Calu3 (cell line): ENCODE measurements around the gene PPP3CA. TPM values are rescaled to one million over a fixed set of nuclear protein-coding genes. Genes with fewer than 3 reads are reported as not detected.

Experiments used
- BruUV-seq: library from RNA; stranded (reverse); fragments of 400-500 nt; replicated peaks from 2 replicates; lab custom pipeline; 2021; lab: Mats Ljungman, UMichigan
- CTCF ChIA-PET: fragments of 300-600 bp; sonication (Branson Sonifier 250); formaldehyde crosslinking; loops from one replicate; lab custom pipeline; 2022; ENCODE audit warnings: antibody characterized with exemption; lab: Charles Lee
- DNase-seq: peaks from one replicate; pipeline ENCODE4 v3.0.0; 2022
- H3K27ac Mint-ChIP-seq: one replicate; pipeline ENCODE4 v1.8.0; 2022; ENCODE audit warnings: mixed read lengths; ENCODE audit not compliant: unreplicated experiment
- H3K27me3 Mint-ChIP-seq: one replicate; pipeline ENCODE4 v1.8.0; 2022; ENCODE audit warnings: mixed read lengths; ENCODE audit not compliant: unreplicated experiment
- H3K36me3 Mint-ChIP-seq: one replicate; pipeline ENCODE4 v1.8.0; 2022; ENCODE audit warnings: mild to moderate bottlenecking, moderate library complexity, mixed read lengths; ENCODE audit not compliant: insufficient read depth, unreplicated experiment
- H3K4me1 Mint-ChIP-seq: one replicate; pipeline ENCODE4 v1.8.0; 2022; ENCODE audit warnings: mild to moderate bottlenecking, low read depth, mixed read lengths; ENCODE audit not compliant: unreplicated experiment
- H3K4me3 Mint-ChIP-seq: one replicate; pipeline ENCODE4 v1.8.0; 2022; ENCODE audit warnings: mild to moderate bottlenecking, low read depth, moderate library complexity, mixed read lengths; ENCODE audit not compliant: unreplicated experiment
- H3K9me3 Mint-ChIP-seq: one replicate; pipeline ENCODE4 v1.8.0; 2022; ENCODE audit warnings: low read depth, mixed read lengths; ENCODE audit not compliant: unreplicated experiment
- CTCF ChIP-seq: fragments of 200-600 bp; IDR thresholded peaks from one replicate; pipeline ENCODE4 v1.8.0; 2022; ENCODE audit warnings: antibody characterized with exemption; ENCODE audit not compliant: unreplicated experiment
- intact Hi-C: fragments of 100-400 bp; cut with micrococcal nuclease; formaldehyde crosslinking; loops from one replicate; pipeline ENCODE4 v1.10.0; 2022; ENCODE audit not compliant: unreplicated experiment
- total RNA-seq: library from RNA; stranded (reverse); gene quantifications from 2 replicates; pipeline ENCODE4 v1.2.3, GENCODE V29; 2022

PPP3CA gene
- total RNA-seq, 1 experiment from 2014 or later, result 33.7 TPM

DNA sequence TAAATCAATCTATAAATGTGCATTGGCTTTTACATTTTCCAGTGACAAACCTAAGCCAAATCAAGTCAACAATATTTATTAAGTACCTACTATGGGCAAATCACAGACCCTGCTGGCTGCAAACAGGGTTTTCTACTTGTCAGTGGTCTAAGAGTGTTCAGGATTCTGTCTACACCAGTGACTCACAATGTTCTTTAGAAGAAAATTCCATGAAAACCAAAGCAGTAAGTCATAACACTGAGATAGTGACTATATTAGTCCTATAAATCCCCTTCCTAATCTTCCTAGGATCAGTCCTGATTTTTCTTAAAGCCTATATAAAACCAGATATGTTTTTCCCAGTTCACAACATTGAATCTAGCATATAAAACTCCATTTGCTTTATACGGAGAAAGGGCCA, 69.7 kb downstream of the PPP3CA start:
- no peaks in the 10 kb centered on the region for H3K9me3 Mint-ChIP-seq
- CTCF ChIA-PET, result no interaction called here
- no TSS peak for BruUV-seq
- H3K4me1 Mint-ChIP-seq, result peaks cover 58% of the 10 kb centered on the region
- H3K4me3 Mint-ChIP-seq, result no peak overlapping the region
- intact Hi-C loops, result no loop called here
- no peak for TF ChIP-seq CTCF
- no peak for DNase-seq
- no peak overlapping the region for H3K27ac Mint-ChIP-seq
- H3K27me3 Mint-ChIP-seq, result no peaks in the 10 kb centered on the region
- no peaks in the 10 kb centered on the region for H3K36me3 Mint-ChIP-seq

GRCh38 chr4:101276661-101277060, 70.7 kb downstream of the PPP3CA start:
- no peak overlapping the region for H3K4me3 Mint-ChIP-seq
- H3K36me3 Mint-ChIP-seq, result no peaks in the 10 kb centered on the region
- H3K4me1 Mint-ChIP-seq, result peaks cover 58% of the 10 kb centered on the region
- TF ChIP-seq CTCF, result no peak
- BruUV-seq, result no TSS peak
- intact Hi-C loops, result no loop called here
- no peaks in the 10 kb centered on the region for H3K9me3 Mint-ChIP-seq
- no peaks in the 10 kb centered on the region for H3K27me3 Mint-ChIP-seq
- CTCF ChIA-PET, result no interaction called here
- no peak overlapping the region for H3K27ac Mint-ChIP-seq
- no peak for DNase-seq

- H3K4me1 Mint-ChIP-seq, result peaks cover 62% of the 10 kb centered on the region
- peak overlapping the region; percentile 70 for H3K27ac Mint-ChIP-seq
- H3K27me3 Mint-ChIP-seq, result no peaks in the 10 kb centered on the region
- intact Hi-C loops, result no loop called here
- TF ChIP-seq CTCF, result no peak
- no TSS peak for BruUV-seq
- H3K4me3 Mint-ChIP-seq, result peak overlapping the region; percentile 46
- H3K9me3 Mint-ChIP-seq, result no peaks in the 10 kb centered on the region
- H3K36me3 Mint-ChIP-seq, result no peaks in the 10 kb centered on the region
- no peak for DNase-seq
- CTCF ChIA-PET, result no interaction called here
These were observed 72.2 kb downstream of the PPP3CA start for GRCh38 chr4:101274888-101275752.

DNA sequence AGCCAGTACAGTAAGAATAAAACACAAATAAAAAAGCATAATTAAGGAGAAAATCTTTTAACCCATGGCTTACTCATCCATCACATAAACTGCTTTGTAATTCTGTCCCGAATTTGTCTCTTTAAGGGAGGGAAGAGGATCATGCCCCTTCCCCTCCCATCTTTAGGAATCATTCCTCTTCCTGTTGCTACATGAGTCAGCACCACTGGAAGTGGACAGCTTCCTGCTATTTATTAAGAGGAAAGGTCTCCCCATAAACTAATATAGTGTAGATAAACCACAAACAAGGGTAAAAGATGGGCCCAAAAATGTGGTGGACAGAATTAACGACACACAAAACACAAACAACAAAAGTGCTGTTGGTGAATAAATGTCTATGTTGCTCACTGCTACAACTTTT, 75.8 kb downstream of the PPP3CA start:
- no peaks in the 10 kb centered on the region for H3K27me3 Mint-ChIP-seq
- no peaks in the 10 kb centered on the region for H3K36me3 Mint-ChIP-seq
- DNase-seq, result no peak
- intact Hi-C loops, result no loop called here
- H3K27ac Mint-ChIP-seq, result no peak overlapping the region
- no peak for TF ChIP-seq CTCF
- no TSS peak for BruUV-seq
- H3K4me3 Mint-ChIP-seq, result no peak overlapping the region
- CTCF ChIA-PET, result no interaction called here
- H3K9me3 Mint-ChIP-seq, result no peaks in the 10 kb centered on the region
- peaks cover 27% of the 10 kb centered on the region for H3K4me1 Mint-ChIP-seq
